ENCODE data around the gene CRBN.

Gene CRBN

GRCh38 chr3:3170998-3171397, 8.5 kb downstream of the CRBN start:
- no peak for DNase-seq

- no peak for DNase-seq
These were observed 13.8 kb downstream of the CRBN start for GRCh38 chr3:3165650-3166049.

- DNase-seq, result peak; percentile 18
These were observed 14.2 kb downstream of the CRBN start for GRCh38 chr3:3165241-3165640.

- no peak for DNase-seq
These were observed 18.7 kb downstream of the CRBN start for GRCh38 chr3:3160826-3161225.

GRCh38 chr3:3157484-3157883, 22.0 kb downstream of the CRBN start:
- no peak for DNase-seq

- no peak for DNase-seq
These were observed 24.4 kb downstream of the CRBN start for GRCh38 chr3:3154879-3155610.

- DNase-seq, result no peak
These were observed 28.0 kb downstream of the CRBN start for GRCh38 chr3:3151513-3151912.

- DNase-seq, result no peak
These were observed 29.9 kb downstream of the CRBN start for GRCh38 chr3:3149560-3149959.

GRCh38 chr3:3145831-3146230, 33.7 kb downstream of the CRBN start:
- DNase-seq, result no peak

GRCh38 chr3:3141939-3142338, 37.6 kb downstream of the CRBN start:
- DNase-seq, result no peak

- DNase-seq, result no peak
These were observed 42.0 kb downstream of the CRBN start for GRCh38 chr3:3137526-3137925.

- DNase-seq, result no peak
These were observed 44.6 kb downstream of the CRBN start for GRCh38 chr3:3134750-3135448.

GRCh38 chr3:3133500-3133899, 46.0 kb downstream of the CRBN start:
- no peak for DNase-seq

GRCh38 chr3:3129579-3129978, 49.9 kb downstream of the CRBN start:
- no peak for DNase-seq

GRCh38 chr3:3127432-3128010, 52.0 kb downstream of the CRBN start:
- DNase-seq, result peak; percentile 48

GRCh38 chr3:3126477-3127431, 52.7 kb downstream of the CRBN start, which contains the start of gene TRNT1:
Gene TRNT1 (plus strand): TSS chr3:3126940. CDS start chr3:3129041, 2,101 bp downstream.
- peak; percentile 97 for DNase-seq

- DNase-seq, result no peak
These were observed 53.5 kb downstream of the CRBN start for GRCh38 chr3:3125977-3126376.

- DNase-seq, result no peak
These were observed 60.1 kb downstream of the CRBN start for GRCh38 chr3:3119393-3119851.

- DNase-seq, result no peak
These were observed 61.8 kb downstream of the CRBN start for GRCh38 chr3:3117651-3118050.

- DNase-seq, result no peak
These were observed 66.3 kb downstream of the CRBN start for GRCh38 chr3:3113042-3113709.

- no peak for DNase-seq
These were observed 68.6 kb downstream of the CRBN start for GRCh38 chr3:3110749-3111361.

- no peak for DNase-seq
These were observed 69.2 kb downstream of the CRBN start, which contains the start of gene IL5RA for GRCh38 chr3:3110299-3110630. Gene IL5RA (minus strand): TSS chr3:3110374. CDS start chr3:3104984, 5,390 bp downstream.
